Uterus (tissue), 4 donors: ENCODE results near the gene SELPLG. TPM values are rescaled to one million over a fixed set of nuclear protein-coding genes. Genes with fewer than 3 reads are reported as not detected.

Experiments used
- DNase-seq, 2 donors: peaks; one replicate each; pipeline ENCODE4 v3.0.0-alpha.2; 2019 to 2020
- H3K27ac ChIP-seq, 2 donors: fragments of 200-600 bp; sonication (generic); 1 replicate in 1 of 2; 2 replicates in 1 of 2; pipeline ENCODE4 v1.5.1; 2016 to 2018
- H3K27me3 ChIP-seq, 2 donors: fragments of 200-600 bp; sonication (generic); one replicate each; pipeline ENCODE4 v1.5.1; 2018 to 2019; ENCODE audit warnings: control low read depth in 1 of 2
- H3K36me3 ChIP-seq, 2 donors: fragments of 200-600 bp; sonication (generic); one replicate each; pipeline ENCODE4 v1.5.1; 2019; ENCODE audit warnings: control low read depth in 1 of 2
- H3K4me1 ChIP-seq, 2 donors: fragments of 200-600 bp; sonication (generic); one replicate each; pipeline ENCODE4 v1.5.1; 2018 to 2019; ENCODE audit warnings: control low read depth in 1 of 2
- H3K4me3 ChIP-seq, 2 donors: fragments of 200-600 bp; sonication (generic); 1 replicate in 1 of 2; 2 replicates in 1 of 2; pipeline ENCODE4 v1.5.1; 2018 to 2019; ENCODE audit warnings: mild to moderate bottlenecking in 1 of 2
- H3K9me3 ChIP-seq, 2 donors: fragments of 200-600 bp; sonication (generic); one replicate each; pipeline ENCODE4 v1.5.1; 2019; ENCODE audit warnings: control low read depth in 1 of 2
- CTCF ChIP-seq, 4 experiments: fragments of 200-600 bp in 2 of 4; fragments of 450-650 bp in 2 of 4; sonication (generic) in 2 of 4; IDR thresholded peaks; one replicate each; pipeline ENCODE4 v1.5.1; 2016 to 2019; ENCODE audit warnings: antibody characterized with exemption in 4 of 4, mild to moderate bottlenecking in 2 of 4, moderate library complexity in 1 of 4
- POLR2A ChIP-seq, 2 donors: fragments of 450-650 bp; IDR thresholded peaks; one replicate each; pipeline ENCODE4 v1.6.1; 2016; ENCODE audit warnings: antibody characterized with exemption in 2 of 2, mild to moderate bottlenecking in 1 of 2, moderate library complexity in 1 of 2
- intact Hi-C: fragments of 100-400 bp; cut with DNase I; formaldehyde crosslinking; loops from one replicate; pipeline ENCODE4 v1.15.1; 2023; ENCODE audit warnings: low total_unique reads
- total RNA-seq, 4 donors: library from RNA; depleted of rRNA in 3 of 4; stranded (reverse); fragments of >200 nt in 3 of 4; gene quantifications; one replicate each; pipeline versions ENCODE4 v1.1.0 to v1.2.4, GENCODE V29; 2014 to 2023
- donor health status: DM: yes; HTN: yes; CAD: no.

The SELPLG gene
- total RNA-seq, 4 donors from 2014 or later = 1.5 to 6.5 (median 2.9) TPM

DNA sequence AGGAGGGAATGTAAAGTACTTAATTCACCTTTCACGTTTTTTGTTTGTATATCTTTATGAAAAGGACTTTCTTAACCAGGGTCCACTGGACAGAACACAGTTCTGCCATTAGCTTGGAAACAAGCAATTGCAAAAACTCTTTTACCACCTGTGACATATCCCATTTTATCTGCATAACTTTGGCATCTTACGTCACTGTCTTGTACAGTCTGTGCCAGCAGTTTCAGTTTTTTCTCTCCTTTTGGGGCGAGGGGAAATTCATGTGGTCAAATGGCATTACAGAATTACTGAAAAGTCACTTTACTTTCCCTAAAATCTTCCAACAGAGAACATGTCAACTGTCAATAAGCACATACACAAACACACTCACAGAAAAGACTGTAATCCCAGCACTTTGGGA lies 43.7 kb upstream of the SELPLG start:
- no peaks in the 10 kb centered on the region for H3K36me3 ChIP-seq
- H3K9me3 ChIP-seq = no peaks in the 10 kb centered on the region
- H3K27me3 ChIP-seq = no peaks in the 10 kb centered on the region
- peaks cover 0 to 4% of the 10 kb centered on the region in 2 donors for H3K4me1 ChIP-seq
- no peak for TF ChIP-seq POLR2A (IDR thresholded peaks at IDR 0.05)
- no peak for TF ChIP-seq CTCF (IDR thresholded peaks at IDR 0.05)
- no peak overlapping the region for H3K4me3 ChIP-seq
- H3K27ac ChIP-seq = peak overlapping the region; percentile 18 to 70
- intact Hi-C loops = no loop called here
- no peak for DNase-seq

DNA sequence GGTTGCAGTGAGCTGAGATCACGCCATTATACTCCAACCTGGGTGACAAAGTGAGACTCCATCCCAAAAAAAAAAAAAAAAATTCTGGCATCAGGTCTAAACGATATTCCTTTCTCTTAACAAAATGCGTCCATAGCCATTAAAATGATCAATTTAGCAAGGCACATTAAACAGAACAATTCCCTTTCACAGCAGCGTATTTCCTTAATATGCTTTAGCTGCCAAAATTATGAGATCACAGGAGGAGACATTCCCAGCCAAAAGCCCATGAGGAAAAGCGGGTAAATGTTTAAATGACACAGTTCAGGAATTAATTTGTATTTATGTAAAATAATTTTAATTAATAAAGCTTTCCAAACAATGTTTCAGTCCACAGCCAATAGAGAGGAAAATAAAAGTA lies 43.0 kb upstream of the SELPLG start:
- no peak overlapping the region for H3K4me3 ChIP-seq
- peak overlapping the region; percentile 69 to 70 for H3K27ac ChIP-seq
- intact Hi-C loops = no loop called here
- TF ChIP-seq POLR2A (IDR thresholded peaks at IDR 0.05) = no peak
- no peaks in the 10 kb centered on the region for H3K36me3 ChIP-seq
- no peak for DNase-seq
- H3K27me3 ChIP-seq = no peaks in the 10 kb centered on the region
- no peaks in the 10 kb centered on the region for H3K9me3 ChIP-seq
- H3K4me1 ChIP-seq = peaks cover 0 to 4% of the 10 kb centered on the region in 2 donors

DNA sequence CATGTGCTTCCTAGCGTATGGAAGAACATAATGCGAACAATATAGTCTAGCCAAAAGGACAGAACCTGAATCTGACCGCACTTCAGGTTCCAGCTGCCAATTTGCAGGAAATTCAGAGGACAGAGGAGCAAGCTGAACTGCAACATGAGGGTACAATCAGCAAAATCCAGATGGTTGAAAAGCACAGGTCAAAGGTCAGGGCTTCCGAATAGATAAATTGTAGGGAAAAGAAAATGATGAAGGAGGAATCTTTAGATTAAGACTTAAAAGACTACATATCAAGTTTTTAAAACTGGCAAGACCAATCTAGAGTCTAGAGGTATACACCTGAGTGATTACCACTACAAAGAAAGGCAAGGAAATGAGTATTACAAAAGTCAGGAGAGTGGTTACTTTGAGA lies 42.1 kb upstream of the SELPLG start:
- intact Hi-C loops = no loop called here
- no peaks in the 10 kb centered on the region for H3K27me3 ChIP-seq
- peaks cover 0 to 4% of the 10 kb centered on the region in 2 donors for H3K4me1 ChIP-seq
- no peaks in the 10 kb centered on the region for H3K9me3 ChIP-seq
- H3K36me3 ChIP-seq = no peaks in the 10 kb centered on the region
- H3K4me3 ChIP-seq = no peak overlapping the region
- peak overlapping the region; percentile 69 to 70 for H3K27ac ChIP-seq
- DNase-seq = no peak
- TF ChIP-seq POLR2A (IDR thresholded peaks at IDR 0.05) (no peak), CTCF (IDR thresholded peaks at IDR 0.05) (no peak)

GRCh38 chr12:108672054-108672453 lies 38.4 kb upstream of the SELPLG start:
- intact Hi-C loops = no loop called here
- H3K4me1 ChIP-seq = peaks cover 11 to 19% of the 10 kb centered on the region in 2 donors
- peak overlapping the region in 1 of 2 donors; percentile 30 for H3K27ac ChIP-seq

DNA sequence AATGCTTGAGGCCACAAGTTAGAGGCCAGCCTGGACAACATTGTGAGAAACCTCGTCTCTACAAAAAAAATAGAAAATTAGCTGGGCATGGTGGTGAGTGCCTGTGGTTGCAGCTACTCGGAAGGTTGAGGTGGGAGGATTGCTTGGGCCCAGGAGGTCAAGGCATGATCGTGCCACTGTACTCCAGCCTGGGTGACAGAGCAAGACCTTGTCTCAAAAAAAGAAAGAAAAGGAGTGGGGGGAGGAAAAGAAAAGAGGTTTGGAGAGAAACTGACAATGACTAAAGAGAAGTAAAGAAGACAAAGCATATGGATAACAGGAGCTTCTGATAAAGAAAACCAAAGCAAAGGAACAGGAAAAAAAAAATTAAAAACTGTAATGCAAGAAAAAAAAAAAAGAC lies 37.4 kb upstream of the SELPLG start:
- H3K36me3 ChIP-seq = no peaks in the 10 kb centered on the region
- no peaks in the 10 kb centered on the region for H3K27me3 ChIP-seq
- TF ChIP-seq POLR2A (IDR thresholded peaks at IDR 0.05) (no peak), CTCF (IDR thresholded peaks at IDR 0.05) (no peak)
- no peaks in the 10 kb centered on the region for H3K9me3 ChIP-seq
- peaks cover 11 to 23% of the 10 kb centered on the region in 2 donors for H3K4me1 ChIP-seq
- H3K27ac ChIP-seq = peak overlapping the region; percentile 32 to 46
- intact Hi-C loops = no loop called here
- H3K4me3 ChIP-seq = no peak overlapping the region
- no peak for DNase-seq

More at GRCh38 chr12:108672054-108672453, 38.4 kb upstream of the SELPLG start:
- Histone ChIP-seq H3K36me3 (no peaks in the 10 kb centered on the region), H3K4me3 (no peak overlapping the region), H3K27me3 (no peaks in the 10 kb centered on the region), H3K9me3 (no peaks in the 10 kb centered on the region)
- TF ChIP-seq POLR2A (IDR thresholded peaks at IDR 0.05) (no peak), CTCF (IDR thresholded peaks at IDR 0.05) (no peak)
- DNase-seq = no peak
